ENCODE measurements around the gene FOXD4L4.
"Not testable (repeated sequence)": the region's sequence is repeated elsewhere in the genome, so short reads cannot be mapped to it uniquely, and the experiment has no call there.

Gene FOXD4L4

GRCh38 chr9:65737096-65737564 is at the start of gene FOXD4L4:
FOXD4L4 (plus strand) TSS chr9:65737146; CDS start chr9:65737146, 0 bp downstream.
- DNase-seq (ENCODE audit: low spot score): not testable (repeated sequence)

- DNase-seq (ENCODE audit: low spot score): not testable (repeated sequence)
These were observed 33.4 kb upstream of the FOXD4L4 start for GRCh38 chr9:65703550-65703949.

- DNase-seq (ENCODE audit: low spot score): not testable (repeated sequence)
These were observed 22.5 kb upstream of the FOXD4L4 start for GRCh38 chr9:65714445-65714844.

GRCh38 chr9:65738133-65738532 is 1.2 kb downstream of the FOXD4L4 start:
- not testable (repeated sequence) for DNase-seq (ENCODE audit: low spot score)
